A549 (cell line): ENCODE measurements around the gene RNFT1. TPM values are rescaled to one million over a fixed set of nuclear protein-coding genes. Genes with fewer than 3 reads are reported as not detected.

Experiments
- CTCF ChIP-seq: fragments of >200 bp; sonication (Bioruptor Twin); formaldehyde crosslinking; IDR thresholded peaks from 3 replicates; pipeline ENCODE4 v1.5.1; 2016
- EHF ChIP-seq: fragments of 250-450 bp; sonication (Bioruptor Pico); IDR thresholded peaks from 2 replicates; pipeline ENCODE4 v1.5.0; 2020; ENCODE audit warnings: mild to moderate bottlenecking
- GATA3 ChIP-seq: IDR thresholded peaks from 2 replicates; pipeline ENCODE4 v1.6.1; 2012; ENCODE audit warnings: borderline replicate concordance
- HOXA7 ChIP-seq: fragments of 250-450 bp; sonication (Bioruptor Pico); IDR thresholded peaks from 2 replicates; pipeline ENCODE4 v1.5.0; 2020; ENCODE audit warnings: mild to moderate bottlenecking, moderate library complexity
- HOXB13 ChIP-seq: fragments of 250-450 bp; sonication (Bioruptor Pico); IDR thresholded peaks from 2 replicates; pipeline ENCODE4 v1.5.0; 2020; ENCODE audit warnings: low read depth, mild to moderate bottlenecking, moderate library complexity
- MAZ ChIP-seq: fragments of 150-350 bp; IDR thresholded peaks from 2 replicates; pipeline ENCODE4 v1.6.1; 2014; ENCODE audit warnings: antibody characterized with exemption, low read depth, low read length, borderline replicate concordance
- SMC3 ChIP-seq: fragments of >200 bp; sonication (Bioruptor Twin); formaldehyde crosslinking; IDR thresholded peaks from 3 replicates; pipeline ENCODE4 v1.6.1; 2018; ENCODE audit warnings: inconsistent platforms
- polyA plus RNA-seq, 4 experiments: library from polyadenylated mRNA; depleted of rRNA in 3 of 4; stranded (reverse); fragments of >200 nt; fragmentation: RNase III in 1 of 4; extraction: RNeasy Plus Mini Kit Qiagen cat#74134 plus additional on column Dnase treatment in 1 of 4; gene quantifications; 2 replicates in 3 of 4; 3 replicates in 1 of 4; pipeline ENCODE4 v1.2.3, GENCODE V29; 2011 to 2017
- small RNA-seq, 6 experiments: library from RNA; depleted of rRNA; stranded (forward); fragments of <200 nt; gene quantifications; one replicate each; pipeline ENCODE3, GENCODE V24; 2012

RNFT1 gene
- polyA plus RNA-seq, 2 of the 4 experiments (the other 2 are of a cell fraction): 16.2 to 29.9 TPM

- TF ChIP-seq CTCF: no peak
- no peak for TF ChIP-seq GATA3
- no peak for TF ChIP-seq HOXA7 (CRISPR knock-in tag)
- no peak for TF ChIP-seq HOXB13 (CRISPR knock-in tag)
- TF ChIP-seq EHF (CRISPR knock-in tag): no peak
- TF ChIP-seq MAZ: no peak
- no peak for TF ChIP-seq SMC3
Measured at GRCh38 chr17:59903455-59903854, 61.1 kb downstream of the RNFT1 start (continued).

Small RNA genes lying within 50 kb of the gene (small RNA-seq; reads per million reads assigned to genes)
- gene RPS29P21: 0 reads per million in 6 experiments

Other genes with a start within 250 kb of the RNFT1 start
- gene TUBD1, start 71.8 kb downstream of the RNFT1 start, polyA plus RNA-seq (2011; rRNA removed): 24.4 and 28.3 TPM in 2 replicates
- 15.5 to 15.9 TPM (median 15.7 TPM) in 3 replicates for gene TUBD1, start 71.8 kb downstream of the RNFT1 start, polyA plus RNA-seq (2017; fragmentation: RNase III; extraction: RNeasy Plus Mini Kit Qiagen cat#74134 plus additional on column Dnase treatment)
- gene RPS6KB1, start 71.6 kb downstream of the RNFT1 start, polyA plus RNA-seq (2011; rRNA removed): 53.7 and 57.3 TPM in 2 replicates
- 67.3 to 81.7 TPM (median 69.4 TPM) in 3 replicates for gene RPS6KB1, start 71.6 kb downstream of the RNFT1 start, polyA plus RNA-seq (2017; fragmentation: RNase III; extraction: RNeasy Plus Mini Kit Qiagen cat#74134 plus additional on column Dnase treatment)
- gene HEATR6, start 114.2 kb upstream of the RNFT1 start, polyA plus RNA-seq (2011; rRNA removed): 44.0 and 47.6 TPM in 2 replicates
- gene HEATR6, start 114.2 kb upstream of the RNFT1 start, polyA plus RNA-seq (2017; fragmentation: RNase III; extraction: RNeasy Plus Mini Kit Qiagen cat#74134 plus additional on column Dnase treatment): 20.7 to 22.9 TPM (median 21.1 TPM) in 3 replicates
- 0.06 and 0.11 TPM in 2 replicates for gene CA4, start 185.2 kb upstream of the RNFT1 start, polyA plus RNA-seq (2011; rRNA removed)
- 0.11 TPM in 1 of 3 replicates, not detected in the others for gene CA4, start 185.2 kb upstream of the RNFT1 start, polyA plus RNA-seq (2017; fragmentation: RNase III; extraction: RNeasy Plus Mini Kit Qiagen cat#74134 plus additional on column Dnase treatment)